BLaER1 treated with 17β-estradiol and CSF1 and Interleukin-3, amounts not matched to agents 10 nM and 100 nM (cell line): Measurements from ENCODE around the gene NUP62.
A peak's percentile ranks its signal among the peaks of the same experiment; 100 is the strongest.

Source experiments
- H3K27ac ChIP-seq, 11 experiments: shearing (Covaris generic); formaldehyde crosslinking; 2 replicates each; pipeline ENCODE4 v1.8.1; 2022
- H3K27me3 ChIP-seq, 11 experiments: shearing (Covaris generic); formaldehyde crosslinking; 2 replicates each; pipeline ENCODE4 v1.8.1; 2022
- H3K36me3 ChIP-seq, 11 experiments: shearing (Covaris generic); formaldehyde crosslinking; 2 replicates each; pipeline ENCODE4 v1.8.1; 2022
- H3K4me1 ChIP-seq, 10 experiments: shearing (Covaris generic); formaldehyde crosslinking; 2 replicates each; pipeline ENCODE4 v1.8.1; 2022
- H3K4me2 ChIP-seq, 11 experiments: shearing (Covaris generic); formaldehyde crosslinking; 2 replicates each; pipeline ENCODE4 v1.8.1; 2022
- H3K4me3 ChIP-seq, 10 experiments: shearing (Covaris generic); formaldehyde crosslinking; 2 replicates each; pipeline ENCODE4 v1.8.1; 2022
- H3K9ac ChIP-seq, 11 experiments: shearing (Covaris generic); formaldehyde crosslinking; 2 replicates each; pipeline ENCODE4 v1.8.1; 2022
- H3K9me3 ChIP-seq, 11 experiments: shearing (Covaris generic); formaldehyde crosslinking; replicated peaks in 1 of 11; 2 replicates each; pipeline ENCODE4 v1.8.1; 2022
- H4K20me1 ChIP-seq, 11 experiments: shearing (Covaris generic); formaldehyde crosslinking; 2 replicates each; pipeline ENCODE4 v1.8.1; 2022
- Cebpa-rat ChIP-seq, 11 experiments: shearing (Covaris generic); IDR thresholded peaks; 2 replicates each; pipeline ENCODE4 v1.8.1; 2022

Gene NUP62, protein sequence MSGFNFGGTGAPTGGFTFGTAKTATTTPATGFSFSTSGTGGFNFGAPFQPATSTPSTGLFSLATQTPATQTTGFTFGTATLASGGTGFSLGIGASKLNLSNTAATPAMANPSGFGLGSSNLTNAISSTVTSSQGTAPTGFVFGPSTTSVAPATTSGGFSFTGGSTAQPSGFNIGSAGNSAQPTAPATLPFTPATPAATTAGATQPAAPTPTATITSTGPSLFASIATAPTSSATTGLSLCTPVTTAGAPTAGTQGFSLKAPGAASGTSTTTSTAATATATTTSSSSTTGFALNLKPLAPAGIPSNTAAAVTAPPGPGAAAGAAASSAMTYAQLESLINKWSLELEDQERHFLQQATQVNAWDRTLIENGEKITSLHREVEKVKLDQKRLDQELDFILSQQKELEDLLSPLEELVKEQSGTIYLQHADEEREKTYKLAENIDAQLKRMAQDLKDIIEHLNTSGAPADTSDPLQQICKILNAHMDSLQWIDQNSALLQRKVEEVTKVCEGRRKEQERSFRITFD

DNA sequence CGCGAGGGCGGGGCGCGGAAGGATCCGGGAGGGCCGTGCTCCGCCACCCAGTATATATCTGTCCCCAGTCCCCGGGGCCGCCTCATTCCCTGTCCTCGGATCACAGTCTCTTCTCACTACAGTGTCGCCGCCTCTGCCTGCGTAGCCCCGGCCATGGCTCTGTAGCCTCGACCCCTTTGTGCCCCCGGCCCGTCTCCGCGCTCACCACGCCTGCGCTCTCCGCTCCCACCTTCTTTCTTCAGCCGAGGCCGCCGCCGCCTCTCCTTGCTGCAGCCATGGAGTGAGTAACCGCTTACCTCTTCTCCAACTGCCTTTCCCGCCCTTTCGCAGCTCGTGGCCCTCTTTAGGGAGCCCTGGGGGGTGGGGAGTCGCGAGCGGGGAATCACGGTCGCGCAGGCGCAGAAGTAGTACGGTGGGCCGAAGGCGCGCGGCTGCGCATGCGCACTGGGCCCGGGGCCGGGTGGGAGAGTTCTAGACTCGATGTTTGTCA is at the start of gene NUP62, which contains the start of gene ATF5:
NUP62 (minus strand) TSS at position 384 of the 490 bp plus-strand sequence. CDS start 19,697 bp downstream, outside the sequence.
ATF5 (plus strand) TSS at position 85 of the 490 bp plus-strand sequence. CDS start 1,646 bp downstream, outside the sequence.
- H3K9me3 ChIP-seq: no peaks in the 10 kb centered on the region; a peak in 1 of 22 replicates
- peaks cover 61 to 75% (median 72%) of the 10 kb centered on the region in 10 experiments for H3K4me1 ChIP-seq
- peak within 1 kb of the TSS; percentile 89 to 99 (median 95) for H3K4me2 ChIP-seq
- H4K20me1 ChIP-seq: peaks cover 42 to 78% (median 62%) of the 10 kb centered on the region in 11 experiments; a peak in 21 of 22 replicates
- peak within 1 kb of the TSS; percentile 75 to 98 (median 84) for H3K4me3 ChIP-seq
- no peak for TF ChIP-seq Cebpa-rat (IDR thresholded peaks at IDR 0.05)
- H3K9ac ChIP-seq: peak within 1 kb of the TSS; percentile 93 to 100 (median 97)
- H3K27ac ChIP-seq: peak within 1 kb of the TSS; percentile 95 to 100 (median 98)
- H3K27me3 ChIP-seq: no peaks in the 10 kb centered on the region
- H3K36me3 ChIP-seq: peaks cover 59 to 75% (median 69%) of the 10 kb centered on the region in 11 experiments

DNA sequence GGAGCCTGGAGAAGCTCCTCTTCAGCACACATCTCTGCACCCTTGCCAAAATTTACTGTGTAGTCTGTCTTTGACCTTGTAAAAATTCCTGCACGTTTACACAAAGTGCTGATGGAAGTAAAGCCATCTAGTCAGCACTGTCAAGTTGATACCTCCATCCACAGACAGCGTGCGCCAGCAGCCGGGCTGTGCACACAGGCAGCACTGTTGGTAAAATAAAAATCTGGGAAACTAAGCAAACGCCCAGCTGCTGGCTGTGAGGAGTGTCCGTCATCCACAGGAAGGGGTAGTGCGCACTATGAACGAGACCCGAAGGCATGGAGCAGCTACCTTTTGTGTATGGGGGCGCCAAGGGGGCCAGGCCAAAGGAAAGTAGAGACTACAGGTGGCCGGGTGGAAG is 49.0 kb upstream of the NUP62 start:
- TF ChIP-seq Cebpa-rat (IDR thresholded peaks at IDR 0.05): no peak
- no peak overlapping the region for H3K4me3 ChIP-seq
- H3K36me3 ChIP-seq: peaks cover 42 to 76% (median 58%) of the 10 kb centered on the region in 11 experiments; a peak in 20 of 22 replicates
- no peaks in the 10 kb centered on the region for H3K9me3 ChIP-seq
- no peak overlapping the region for H3K4me2 ChIP-seq
- no peak overlapping the region for H3K27ac ChIP-seq
- no peaks in the 10 kb centered on the region for H3K27me3 ChIP-seq
- no peak overlapping the region; a peak in 1 of 22 replicates for H3K9ac ChIP-seq
- peaks cover 0 to 51% (median 11%) of the 10 kb centered on the region in 11 experiments; a peak in 16 of 22 replicates for H4K20me1 ChIP-seq
- H3K4me1 ChIP-seq: peaks cover 0 to 11% (median 4%) of the 10 kb centered on the region in 10 experiments; a peak in 10 of 20 replicates

DNA sequence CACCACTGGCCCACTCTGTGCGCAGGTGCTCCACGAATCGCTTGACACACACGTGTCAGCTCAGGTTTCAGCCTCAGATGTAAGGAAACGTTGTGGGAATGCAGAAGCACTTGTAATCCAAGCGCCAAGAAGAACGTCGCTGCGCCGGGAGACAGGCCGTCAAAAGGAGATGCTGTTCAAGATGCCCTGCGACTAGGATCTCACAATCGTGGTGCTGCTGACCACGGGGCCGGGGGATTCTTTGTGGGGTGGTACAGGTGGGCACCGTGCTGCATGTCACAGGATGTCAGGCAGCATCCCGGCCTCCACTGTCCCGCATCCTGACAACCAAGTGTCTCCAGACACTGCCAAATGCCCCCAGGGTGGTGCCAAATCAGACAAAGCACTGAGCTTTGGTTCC is 48.6 kb upstream of the NUP62 start:
- Histone ChIP-seq H3K27me3 (no peaks in the 10 kb centered on the region), H3K4me2 (no peak overlapping the region), H3K4me3 (no peak overlapping the region), H3K9ac (no peak overlapping the region), H3K36me3 (peaks cover 42 to 80% (median 58%) of the 10 kb centered on the region in 11 experiments; a peak in 20 of 22 replicates), H3K4me1 (peaks cover 0 to 15% (median 4%) of the 10 kb centered on the region in 10 experiments; a peak in 10 of 20 replicates), H3K27ac (no peak overlapping the region), H3K9me3 (no peaks in the 10 kb centered on the region), H4K20me1 (peaks cover 0 to 52% (median 8%) of the 10 kb centered on the region in 11 experiments; a peak in 9 of 22 replicates)
- TF ChIP-seq Cebpa-rat (IDR thresholded peaks at IDR 0.05): no peak

DNA sequence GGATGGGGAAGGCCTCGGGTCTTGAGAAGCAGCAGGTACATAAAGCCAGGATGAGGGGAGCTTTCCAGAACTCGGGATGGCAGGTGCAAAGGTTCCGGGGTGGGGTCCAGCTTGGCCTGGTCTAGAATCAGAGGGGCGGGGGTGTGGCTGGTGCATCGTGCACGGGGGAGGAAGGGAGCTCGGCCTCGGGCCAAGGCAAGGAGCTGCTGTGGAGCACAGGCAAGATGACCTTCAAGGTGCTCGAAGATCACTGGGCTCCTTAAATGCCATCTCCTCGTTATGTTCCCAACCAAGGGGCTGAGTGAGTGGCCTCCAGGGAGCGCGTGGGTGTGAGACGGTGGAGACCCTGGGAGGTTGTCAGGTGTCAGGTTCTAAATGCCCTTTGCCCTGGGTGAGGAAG is 47.8 kb upstream of the NUP62 start:
- H4K20me1 ChIP-seq: peaks cover 0 to 53% (median 5%) of the 10 kb centered on the region in 11 experiments; a peak in 7 of 22 replicates
- no peaks in the 10 kb centered on the region for H3K9me3 ChIP-seq
- no peak for TF ChIP-seq Cebpa-rat (IDR thresholded peaks at IDR 0.05)
- H3K27ac ChIP-seq: no peak overlapping the region
- no peak overlapping the region for H3K4me3 ChIP-seq
- peaks cover 0 to 23% (median 4%) of the 10 kb centered on the region in 10 experiments; a peak in 10 of 20 replicates for H3K4me1 ChIP-seq
- no peak overlapping the region for H3K4me2 ChIP-seq
- H3K9ac ChIP-seq: no peak overlapping the region
- no peaks in the 10 kb centered on the region for H3K27me3 ChIP-seq
- peaks cover 40 to 75% (median 55%) of the 10 kb centered on the region in 11 experiments; a peak in 20 of 22 replicates for H3K36me3 ChIP-seq

DNA sequence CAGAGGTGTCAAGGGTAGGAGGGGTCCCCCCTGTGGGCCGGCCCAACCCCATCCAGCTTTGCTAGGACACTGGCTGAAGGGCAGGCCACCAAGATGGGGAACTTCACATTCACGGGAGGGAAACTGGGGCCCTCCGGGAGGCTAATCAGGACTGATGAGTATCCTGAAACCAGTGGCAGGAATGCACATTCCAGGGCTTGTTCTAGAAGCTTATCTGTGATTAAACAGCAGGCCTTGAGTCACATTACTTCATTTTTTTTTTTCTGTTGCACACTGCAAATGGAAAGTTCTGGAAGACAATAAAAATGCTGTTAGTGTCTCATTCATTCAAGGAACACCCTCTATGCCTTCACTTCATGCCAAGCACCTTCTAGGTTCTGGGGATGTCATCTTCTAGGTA is 47.2 kb upstream of the NUP62 start:
- Histone ChIP-seq H3K4me3 (no peak overlapping the region), H3K9ac (no peak overlapping the region), H3K27me3 (no peaks in the 10 kb centered on the region), H3K9me3 (no peaks in the 10 kb centered on the region), H3K4me1 (peaks cover 0 to 29% (median 4%) of the 10 kb centered on the region in 10 experiments; a peak in 10 of 20 replicates), H3K36me3 (peaks cover 34 to 69% (median 49%) of the 10 kb centered on the region in 11 experiments; a peak in 20 of 22 replicates), H3K27ac (no peak overlapping the region), H3K4me2 (no peak overlapping the region), H4K20me1 (peaks cover 0 to 55% (median 4%) of the 10 kb centered on the region in 11 experiments; a peak in 6 of 22 replicates)
- no peak for TF ChIP-seq Cebpa-rat (IDR thresholded peaks at IDR 0.05)

DNA sequence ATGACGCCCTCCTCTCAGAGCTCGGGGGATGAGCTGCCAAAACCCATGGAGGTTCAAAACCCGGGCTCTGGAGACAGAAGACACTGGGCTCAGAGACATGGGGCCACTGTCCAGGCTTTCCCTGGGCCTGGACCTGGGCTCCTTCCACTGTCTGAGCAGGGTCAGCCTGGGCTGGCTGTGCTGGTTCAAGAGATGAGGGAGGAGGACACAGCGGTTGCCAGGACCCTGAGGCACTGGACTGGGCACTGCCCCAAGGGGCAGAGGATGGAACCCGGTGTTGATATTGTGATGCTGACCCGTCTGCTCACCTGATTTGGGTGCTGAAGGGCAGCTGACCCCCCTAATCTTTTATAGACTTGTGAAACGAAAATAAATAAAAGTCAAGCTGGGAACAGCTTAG is 45.7 kb upstream of the NUP62 start:
- Histone ChIP-seq H3K9ac (no peak overlapping the region), H3K27ac (no peak overlapping the region), H3K36me3 (peaks cover 28 to 54% (median 37%) of the 10 kb centered on the region in 11 experiments; a peak in 20 of 22 replicates), H3K9me3 (no peaks in the 10 kb centered on the region), H3K4me3 (no peak overlapping the region), H3K4me1 (peaks cover 0 to 33% (median 4%) of the 10 kb centered on the region in 10 experiments; a peak in 10 of 20 replicates), H3K4me2 (no peak overlapping the region), H3K27me3 (no peaks in the 10 kb centered on the region), H4K20me1 (peaks cover 0 to 55% (median 4%) of the 10 kb centered on the region in 11 experiments; a peak in 6 of 22 replicates)
- TF ChIP-seq Cebpa-rat (IDR thresholded peaks at IDR 0.05): no peak

DNA sequence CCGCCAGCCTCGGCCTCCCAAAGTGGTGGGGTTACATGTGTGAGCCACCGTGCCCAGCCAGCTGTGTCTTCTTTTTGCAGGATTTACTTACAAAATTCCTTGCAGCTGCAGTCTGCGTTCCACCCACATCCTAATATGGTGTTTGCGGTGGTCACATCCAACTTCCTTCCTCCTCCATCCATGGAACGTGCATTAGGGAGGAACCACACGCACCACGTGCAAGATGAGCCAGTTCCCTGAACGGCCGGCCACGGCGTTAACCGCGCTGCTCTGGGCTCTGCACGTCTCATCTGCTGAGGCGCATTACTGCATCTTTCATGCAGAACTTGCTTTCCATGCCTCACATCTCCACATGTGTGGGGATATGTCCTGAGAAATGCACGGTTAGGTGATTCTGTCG is 44.7 kb upstream of the NUP62 start:
- Histone ChIP-seq H3K9me3 (no peaks in the 10 kb centered on the region), H3K4me2 (peak overlapping the region in 5 of 11 experiments; percentile 15 to 60 (median 47); a peak in 7 of 22 replicates), H4K20me1 (peaks cover 0 to 52% (median 3%) of the 10 kb centered on the region in 11 experiments; a peak in 6 of 22 replicates)

DNA sequence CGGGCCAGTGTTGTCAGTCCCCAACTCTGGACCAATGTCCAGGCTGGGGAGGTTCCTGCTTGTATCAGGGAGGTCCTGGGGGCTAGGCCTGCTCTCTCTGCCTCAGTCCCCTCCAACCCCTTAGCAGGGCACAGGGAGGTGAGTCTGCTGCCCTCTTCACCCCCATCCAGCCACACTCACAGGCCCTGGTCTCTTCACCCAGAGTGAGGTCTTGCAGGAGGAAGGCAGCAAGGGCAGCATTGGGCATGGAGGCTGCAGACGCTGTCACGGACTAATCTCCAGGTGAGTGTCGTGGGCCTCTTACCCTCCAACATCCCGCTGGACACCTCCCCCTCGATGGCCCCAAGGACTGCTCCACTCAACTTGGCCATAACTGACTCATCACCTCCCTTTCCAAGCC is 43.5 kb upstream of the NUP62 start:
- Histone ChIP-seq H3K9me3 (no peaks in the 10 kb centered on the region), H3K27ac (no peak overlapping the region), H3K27me3 (no peaks in the 10 kb centered on the region), H3K36me3 (peaks cover 15 to 35% (median 23%) of the 10 kb centered on the region in 11 experiments; a peak in 20 of 22 replicates), H3K4me3 (no peak overlapping the region), H3K9ac (no peak overlapping the region), H4K20me1 (peaks cover 0 to 41% (median 0%) of the 10 kb centered on the region in 11 experiments; a peak in 5 of 22 replicates), H3K4me1 (peaks cover 0 to 52% (median 20%) of the 10 kb centered on the region in 10 experiments; a peak in 13 of 20 replicates), H3K4me2 (peak overlapping the region in 3 of 11 experiments; percentile 47 to 60 (median 52); a peak in 3 of 22 replicates)
- no peak for TF ChIP-seq Cebpa-rat (IDR thresholded peaks at IDR 0.05)

More for the DNA sequence above, 44.7 kb upstream of the NUP62 start:
- Histone ChIP-seq H3K27me3 (no peaks in the 10 kb centered on the region), H3K4me1 (peaks cover 0 to 41% (median 8%) of the 10 kb centered on the region in 10 experiments; a peak in 13 of 20 replicates), H3K36me3 (peaks cover 26 to 46% (median 34%) of the 10 kb centered on the region in 11 experiments; a peak in 20 of 22 replicates), H3K4me3 (no peak overlapping the region), H3K9ac (no peak overlapping the region), H3K27ac (no peak overlapping the region)
- TF ChIP-seq Cebpa-rat (IDR thresholded peaks at IDR 0.05): no peak
